HG03196 (cell line): ENCODE measurements around the gene PRKG2.
"Not testable (repeated sequence)": the region's sequence is repeated elsewhere in the genome, so short reads cannot be mapped to it uniquely, and the experiment has no call there.

ENCODE experiments used
- ATAC-seq: cut with Tn5 transposase; IDR thresholded peaks from one replicate; pipeline ENCODE4 v1.9.1; 2021; ENCODE audit not compliant: unreplicated experiment

Gene PRKG2

DNA sequence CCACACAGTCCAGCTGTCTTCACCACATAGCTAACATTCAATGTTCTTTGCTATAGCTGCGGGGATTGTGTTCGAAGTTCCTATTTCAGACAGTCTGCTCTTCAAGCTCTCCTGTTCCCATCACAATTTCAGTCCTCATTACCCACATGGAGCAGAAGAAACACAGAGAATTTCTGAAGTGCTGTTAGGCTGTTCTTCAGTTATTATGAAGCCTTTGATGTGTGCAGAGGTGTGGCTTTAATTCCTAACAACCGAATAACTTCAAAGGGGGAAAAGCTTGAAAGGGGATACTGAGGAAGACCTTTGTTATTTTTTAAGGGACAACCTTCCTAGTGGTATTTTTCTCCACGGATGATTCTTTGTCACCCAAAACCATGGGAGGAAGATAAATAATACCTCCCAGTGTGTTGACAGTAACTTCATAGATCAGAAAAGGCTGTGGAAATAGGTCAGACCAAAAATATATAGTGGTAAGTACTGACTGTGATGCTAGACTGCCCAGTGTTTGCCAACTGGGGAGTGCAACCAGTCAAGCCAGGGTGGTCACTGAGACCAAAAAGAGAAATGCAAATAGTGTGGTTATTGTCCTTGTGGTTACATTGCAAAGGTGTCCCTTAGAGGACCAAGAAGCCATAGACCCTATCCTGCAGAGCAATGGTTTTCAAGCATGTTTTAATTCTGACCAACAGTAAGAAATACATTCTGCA is 52.1 kb downstream of the PRKG2 start:
- no peak for ATAC-seq

DNA sequence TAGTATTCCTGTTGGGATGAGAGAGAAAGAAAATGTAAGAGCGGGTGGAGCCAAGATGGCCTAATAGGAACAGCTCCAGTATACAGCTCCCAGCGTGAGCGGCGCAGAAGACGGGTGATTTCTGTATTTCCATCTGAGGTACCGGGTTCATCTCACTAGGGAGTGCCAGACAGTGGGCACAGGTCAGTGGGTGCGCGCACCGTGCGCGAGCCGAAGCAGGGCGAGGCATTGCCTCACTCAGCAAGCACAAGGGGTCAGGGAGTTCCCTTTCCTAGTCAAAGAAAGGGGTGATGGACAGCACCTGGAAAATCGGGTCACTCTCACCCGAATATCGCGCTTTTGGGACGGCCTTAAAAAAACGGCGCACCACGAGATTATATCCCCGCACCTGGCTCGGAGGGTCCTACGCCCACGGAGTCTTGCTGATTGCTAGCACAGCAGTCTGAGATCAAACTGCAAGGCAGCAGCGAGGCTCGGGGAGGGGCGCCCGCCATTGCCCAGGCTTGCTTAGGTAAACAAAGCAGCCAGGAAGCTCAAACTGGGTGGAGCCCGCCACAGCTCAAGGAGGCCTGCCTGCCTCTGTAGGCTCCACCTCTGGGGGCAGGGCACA is 61.2 kb downstream of the PRKG2 start:
- ATAC-seq = not testable (repeated sequence)

DNA sequence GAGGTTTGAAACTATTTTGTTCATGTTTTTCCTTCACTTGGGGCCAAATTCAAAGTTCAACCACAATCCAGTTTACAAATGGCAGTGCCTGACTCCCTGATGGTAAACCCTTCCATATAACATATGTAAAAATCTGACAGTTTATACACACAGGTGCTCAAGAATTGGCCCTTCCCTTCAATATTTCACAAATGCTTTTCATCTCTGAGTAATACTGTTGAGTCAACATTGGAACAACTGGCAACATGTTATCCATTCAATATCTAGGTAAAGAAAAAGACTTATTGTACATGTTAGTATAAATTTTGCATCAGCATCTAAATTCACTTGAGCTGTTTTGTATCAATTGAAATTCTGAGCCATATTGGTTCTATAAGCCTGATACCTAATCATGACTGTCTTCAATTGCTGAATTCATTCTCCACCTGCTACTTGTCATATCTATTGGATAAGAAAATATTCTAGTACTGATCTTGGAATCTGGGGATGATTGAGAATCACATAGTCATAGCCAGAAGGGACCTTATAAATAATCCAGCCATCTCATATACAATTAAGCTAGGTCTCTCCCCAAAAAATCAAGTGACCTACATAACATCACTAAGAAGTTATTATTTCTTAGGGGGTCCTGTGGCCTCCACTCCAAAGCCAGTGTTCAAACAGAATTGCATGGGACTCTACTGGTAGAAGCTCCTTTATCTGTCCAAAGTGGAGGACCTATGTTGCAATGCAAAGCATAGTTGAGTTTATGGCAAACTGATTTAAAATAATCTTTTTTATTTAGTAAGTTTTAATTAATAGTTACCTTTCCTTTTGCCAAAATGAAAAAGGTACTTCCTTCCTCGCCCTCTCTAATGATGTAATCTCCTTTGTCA is 61.9 kb downstream of the PRKG2 start:
- ATAC-seq = no peak

DNA sequence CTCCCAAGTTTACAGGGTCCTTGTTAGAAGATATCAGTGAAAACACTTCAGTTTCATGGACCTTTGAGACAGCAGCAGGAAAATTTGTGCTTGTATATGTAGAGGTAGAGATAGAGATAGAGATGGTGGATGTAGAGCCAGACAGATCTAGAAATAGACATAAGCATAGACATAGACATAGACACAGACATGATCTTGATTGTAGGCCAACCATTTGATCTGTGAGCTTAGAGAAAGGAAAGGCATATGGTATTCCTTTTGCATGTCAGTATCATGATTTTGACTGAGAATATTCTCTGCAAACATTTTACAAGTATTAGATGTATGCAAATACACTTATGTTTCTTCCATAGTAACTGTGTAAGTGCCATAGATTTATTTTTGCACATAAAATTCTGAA is 65.0 kb downstream of the PRKG2 start:
- ATAC-seq = no peak

- ATAC-seq = no peak
Observed at GRCh38 chr4:81148576-81148975, 66.4 kb downstream of the PRKG2 start.

DNA sequence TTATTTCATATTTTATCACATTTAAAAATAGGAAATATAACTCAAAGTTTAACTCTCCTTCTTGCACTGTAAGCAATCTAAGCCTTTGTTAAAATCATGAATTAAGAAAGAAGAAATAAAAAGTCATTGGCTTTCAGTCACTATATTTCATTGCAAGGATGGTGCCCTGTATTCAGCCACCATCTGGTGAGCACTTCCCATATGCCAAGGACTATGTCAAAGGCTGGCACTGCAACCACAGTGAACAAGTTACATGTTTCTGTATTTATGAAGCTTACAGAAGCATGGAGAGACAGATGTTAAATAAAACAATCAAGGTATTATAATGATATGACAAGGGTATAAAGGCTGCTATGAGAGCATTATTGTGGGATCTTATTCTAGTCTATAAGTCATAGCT is 68.6 kb downstream of the PRKG2 start:
- no peak for ATAC-seq

- no peak for ATAC-seq
Observed at GRCh38 chr4:81143183-81143582, 71.8 kb downstream of the PRKG2 start.

- ATAC-seq = no peak
Observed at GRCh38 chr4:81142744-81143143, 72.3 kb downstream of the PRKG2 start.

GRCh38 chr4:81137894-81138293 is 77.1 kb downstream of the PRKG2 start:
- ATAC-seq = no peak

DNA sequence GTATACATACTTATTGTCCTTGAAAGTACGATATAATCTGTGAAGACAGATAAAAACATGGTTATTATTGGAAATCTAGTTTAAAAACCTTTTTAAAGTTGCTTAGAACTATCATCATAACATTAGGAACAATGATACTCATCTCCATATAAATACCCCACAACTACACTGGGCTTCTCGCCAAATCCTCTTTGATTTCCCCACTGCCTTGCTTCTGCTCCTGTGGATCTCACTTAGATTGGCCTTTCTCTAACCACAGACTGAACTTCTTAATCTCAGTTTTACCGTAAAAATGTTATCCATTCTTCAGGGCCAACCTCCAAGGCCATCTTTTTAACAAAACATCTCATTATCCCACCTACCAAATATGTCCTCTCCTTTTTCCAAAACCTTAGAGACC is 77.6 kb downstream of the PRKG2 start:
- no peak for ATAC-seq

GRCh38 chr4:81136161-81136905 is 78.7 kb downstream of the PRKG2 start:
- no peak for ATAC-seq

GRCh38 chr4:81135501-81135900 is 79.5 kb downstream of the PRKG2 start:
- no peak for ATAC-seq

DNA sequence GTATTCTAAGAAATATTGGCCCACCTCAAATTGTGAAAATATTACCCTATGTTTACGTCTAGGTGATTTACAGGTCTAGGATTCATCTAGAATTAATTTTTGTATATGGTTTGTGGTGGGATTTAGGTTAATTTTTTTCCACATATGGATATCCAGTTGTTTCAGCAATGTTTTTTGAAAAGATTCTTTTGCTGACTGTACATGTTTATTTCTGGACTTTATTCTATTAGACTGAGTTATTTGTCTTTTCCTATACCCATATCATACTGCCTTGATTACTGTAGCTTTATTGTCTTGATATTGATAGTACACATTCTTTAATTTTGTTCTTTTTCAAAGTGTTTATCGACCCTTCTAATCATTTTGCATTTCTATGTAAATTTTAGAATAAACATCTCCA is 83.5 kb downstream of the PRKG2 start:
- no peak for ATAC-seq

GRCh38 chr4:81131066-81131465 is 84.0 kb downstream of the PRKG2 start:
- no peak for ATAC-seq

DNA sequence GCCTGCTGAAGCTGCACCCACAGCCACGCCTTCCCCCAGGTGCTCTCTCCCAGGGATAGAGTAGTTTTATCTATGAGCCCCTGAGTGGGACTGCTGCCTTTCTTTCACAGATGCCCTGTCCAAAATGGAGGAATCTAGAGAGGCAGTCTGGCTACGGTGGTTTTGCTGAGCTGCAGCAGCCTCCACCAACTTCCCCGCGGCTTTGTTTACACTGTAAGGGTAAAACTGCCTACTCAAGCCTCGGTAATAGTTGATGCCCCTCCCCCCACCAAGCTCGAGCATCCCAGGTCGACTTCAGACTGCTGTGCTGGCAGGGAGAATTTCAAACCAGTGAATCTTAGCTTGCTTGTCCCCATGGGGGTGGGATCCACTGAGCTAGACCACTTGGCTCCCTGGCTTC is 84.5 kb downstream of the PRKG2 start:
- ATAC-seq = no peak

DNA sequence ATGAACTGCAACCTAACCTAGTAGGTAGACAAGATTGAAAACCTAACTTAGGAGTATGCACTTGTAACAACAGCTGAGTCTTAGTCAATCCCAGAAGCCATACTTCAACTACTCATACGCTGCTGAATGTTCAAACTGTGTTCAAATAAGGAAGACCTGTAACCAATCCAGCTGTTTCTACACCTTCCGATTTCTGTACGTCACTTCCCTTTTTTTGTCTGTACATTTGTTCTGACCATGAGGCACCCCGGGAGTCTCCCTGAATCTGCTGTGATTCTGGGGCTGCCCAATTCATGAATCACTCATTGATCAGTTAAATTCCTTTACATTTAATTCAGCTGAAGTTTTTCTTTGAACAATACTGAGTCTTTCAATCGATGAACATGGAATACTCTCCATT is 95.0 kb downstream of the PRKG2 start:
- no peak for ATAC-seq

- no peak for ATAC-seq
Observed at GRCh38 chr4:81118086-81118485, 96.9 kb downstream of the PRKG2 start.

DNA sequence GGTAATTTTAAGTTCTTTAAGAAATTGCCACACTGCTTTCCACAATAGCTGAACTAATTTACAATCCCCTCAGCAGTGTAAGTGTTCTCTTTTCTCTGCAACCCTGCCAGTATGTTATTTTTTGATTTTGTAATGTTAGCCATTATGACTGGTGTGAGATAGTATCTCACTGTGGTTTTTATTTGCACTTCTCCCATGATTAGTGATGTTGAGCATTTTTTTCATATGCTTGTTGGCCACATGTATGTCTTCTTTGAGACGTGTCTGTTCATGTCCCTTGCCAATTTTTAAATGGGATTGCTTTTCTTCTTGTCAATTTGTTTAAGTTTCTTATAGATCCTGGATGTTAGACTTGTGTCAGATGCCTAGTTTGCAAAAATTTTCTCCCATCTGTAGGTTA is 98.5 kb downstream of the PRKG2 start:
- ATAC-seq = no peak

GRCh38 chr4:81113024-81113423 is 102.0 kb downstream of the PRKG2 start:
- ATAC-seq = no peak

DNA sequence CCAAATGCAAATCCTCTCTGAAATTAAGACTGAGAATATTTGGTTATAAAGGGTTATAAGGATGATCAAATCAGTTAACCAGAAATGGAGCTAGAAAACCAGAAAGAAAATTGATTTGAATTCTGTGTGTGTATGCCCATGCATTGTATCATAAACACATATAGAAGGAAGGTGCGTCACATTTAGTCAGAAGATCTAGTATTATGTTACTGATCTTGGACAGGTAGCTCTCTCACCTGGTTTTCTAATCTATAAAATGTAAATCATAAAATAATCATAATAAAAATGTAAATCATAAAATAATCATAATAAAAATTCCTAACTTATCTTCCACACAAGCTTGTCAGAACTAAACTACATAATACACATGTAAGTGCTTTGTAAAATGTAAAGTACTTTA is 105.7 kb downstream of the PRKG2 start:
- ATAC-seq = no peak

DNA sequence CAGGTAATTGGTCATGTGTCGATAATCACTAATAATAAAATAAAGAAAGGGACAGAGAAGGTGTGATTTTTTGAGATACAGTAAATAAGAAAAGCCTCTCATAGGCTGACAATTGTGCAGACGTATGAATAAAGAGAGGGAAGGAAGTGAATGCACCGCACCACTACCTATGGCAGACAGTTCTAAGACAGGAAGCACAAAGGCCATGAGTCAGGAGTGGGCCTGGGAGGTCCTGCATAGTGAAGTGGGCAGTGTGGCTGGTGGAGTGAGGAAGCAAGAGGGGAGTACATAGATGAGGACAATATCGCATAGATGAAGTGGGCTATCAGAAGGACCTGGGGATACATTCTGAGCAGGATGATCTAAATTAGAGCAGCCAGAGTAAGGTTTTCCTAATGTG is 108.9 kb downstream of the PRKG2 start:
- ATAC-seq = no peak
